ENCODE measurements around the gene IBSP. TPM values are rescaled to one million over a fixed set of nuclear protein-coding genes. Genes with fewer than 3 reads are reported as not detected.

IBSP gene
- total and polyA plus RNA-seq, 7 donors: not detected

- H3K36me3 ChIP-seq (ENCODE audit: insufficient read depth in 1 of 2, low read depth in 1 of 2): no peaks in the 10 kb centered on the region
- no peaks in the 10 kb centered on the region for H3K9me3 ChIP-seq
- peaks cover 0 to 2% (median 0%) of the 10 kb centered on the region in 3 donors for H3K27me3 ChIP-seq (ENCODE audit: insufficient read depth in 3 of 3, low read length in 2 of 3)
- H3K4me1 ChIP-seq: no peaks in the 10 kb centered on the region
- ATAC-seq: no peak
- no peak overlapping the region for H3K4me3 ChIP-seq
- no peak overlapping the region for H3K27ac ChIP-seq
- intact Hi-C loops (cut with DNase I): loop anchor here in 1 of 2 donors (2.0 to 10.0 kb wide), 2 partner anchors 115 to 657 kb away; no protein-coding TSS in a partner anchor
- WGBS, 3 donors: 53 to 66% (median 64%) methylated on average over 5 of the region's 5 CpGs
- no peak for DNase-seq
- no peak for TF ChIP-seq CTCF (IDR thresholded peaks at IDR 0.05)
Observed at GRCh38 chr4:87857789-87858188, 58.4 kb downstream of the IBSP start.

Other genes with a start within 250 kb of the IBSP start
- under 1 TPM in 1 of 4 donors, not detected in 3; 0.14 TPM for gene DSPP, start 191.0 kb upstream of the IBSP start, total RNA-seq
- under 1 TPM in 1 of 3 donors, not detected in 2; 0.01 TPM for gene DSPP, start 191.0 kb upstream of the IBSP start, polyA plus RNA-seq
- not detected for gene DMP1, start 149.3 kb upstream of the IBSP start, total RNA-seq
- gene DMP1, start 149.3 kb upstream of the IBSP start, polyA plus RNA-seq: under 1 TPM in 1 of 3 donors, not detected in 2; 0.01 TPM
- gene MEPE, start 33.4 kb downstream of the IBSP start, total RNA-seq: not detected
- not detected for gene MEPE, start 33.4 kb downstream of the IBSP start, polyA plus RNA-seq
- 10 to 100 TPM in 2 of 4 donors, 1 to 10 TPM in 2; 1.4 to 58.7 (median 25.0) TPM for gene SPP1, start 176.2 kb downstream of the IBSP start, total RNA-seq
- gene SPP1, start 176.2 kb downstream of the IBSP start, polyA plus RNA-seq: 1 to 10 TPM in 1 of 3 donors, under 1 TPM in 2; 0.69 to 5.5 (median 0.70) TPM
- 1 to 10 TPM; 2.9 to 8.3 (median 5.4) TPM for gene PKD2, start 208.1 kb downstream of the IBSP start, total RNA-seq
- 1 to 10 TPM; 2.1 to 2.5 (median 2.4) TPM for gene PKD2, start 208.1 kb downstream of the IBSP start, polyA plus RNA-seq